HG03354 (cell line): Measurements from ENCODE around the gene ATAD3C.
"Not testable (repeated sequence)": the region's sequence is repeated elsewhere in the genome, so short reads cannot be mapped to it uniquely, and the experiment has no call there.

ENCODE experiments used
- ATAC-seq: cut with Tn5 transposase; IDR thresholded peaks from one replicate; pipeline ENCODE4 v1.9.1; 2021; ENCODE audit warnings: mild to moderate bottlenecking; ENCODE audit not compliant: unreplicated experiment, poor library complexity, severe bottlenecking

Gene ATAD3C

GRCh38 chr1:1439546-1440261 is 9.8 kb upstream of the ATAD3C start:
- ATAC-seq: no peak

DNA sequence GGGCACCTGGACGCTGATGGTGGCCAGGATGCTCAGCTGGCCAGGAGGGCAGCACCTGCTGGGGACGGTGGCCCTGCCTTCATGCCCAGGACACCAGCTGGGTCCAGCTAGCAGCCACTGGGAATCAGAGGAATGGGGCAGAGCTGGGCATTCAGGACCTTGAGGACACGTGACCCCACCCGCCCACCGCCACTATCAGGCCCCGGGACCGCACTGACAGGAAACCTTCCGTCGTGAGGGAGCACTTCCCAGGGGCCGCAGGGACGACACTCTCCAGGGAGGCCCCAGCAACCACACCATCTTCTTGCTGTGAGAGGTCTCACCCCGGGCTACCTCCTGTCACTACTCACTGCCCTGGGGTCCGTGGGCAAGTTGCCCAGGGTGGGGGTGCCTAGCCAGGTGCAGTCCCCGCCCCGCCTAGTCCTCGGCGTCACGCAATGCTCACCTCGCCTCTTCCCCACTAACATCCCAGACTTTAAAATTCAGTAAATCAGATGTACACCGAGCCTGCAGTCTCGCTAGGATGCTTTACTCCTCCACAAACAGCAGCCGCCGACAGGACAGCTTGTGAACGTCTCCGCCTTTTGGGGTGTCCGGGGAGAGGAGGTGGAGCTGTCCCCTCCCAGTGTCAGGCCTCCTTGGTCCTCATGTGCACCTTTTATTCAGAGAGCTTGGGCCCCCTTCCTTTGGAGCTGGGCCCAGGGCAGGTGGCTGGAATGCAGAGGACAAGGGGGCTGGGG is 9.1 kb upstream of the ATAD3C start:
- ATAC-seq: no peak

DNA sequence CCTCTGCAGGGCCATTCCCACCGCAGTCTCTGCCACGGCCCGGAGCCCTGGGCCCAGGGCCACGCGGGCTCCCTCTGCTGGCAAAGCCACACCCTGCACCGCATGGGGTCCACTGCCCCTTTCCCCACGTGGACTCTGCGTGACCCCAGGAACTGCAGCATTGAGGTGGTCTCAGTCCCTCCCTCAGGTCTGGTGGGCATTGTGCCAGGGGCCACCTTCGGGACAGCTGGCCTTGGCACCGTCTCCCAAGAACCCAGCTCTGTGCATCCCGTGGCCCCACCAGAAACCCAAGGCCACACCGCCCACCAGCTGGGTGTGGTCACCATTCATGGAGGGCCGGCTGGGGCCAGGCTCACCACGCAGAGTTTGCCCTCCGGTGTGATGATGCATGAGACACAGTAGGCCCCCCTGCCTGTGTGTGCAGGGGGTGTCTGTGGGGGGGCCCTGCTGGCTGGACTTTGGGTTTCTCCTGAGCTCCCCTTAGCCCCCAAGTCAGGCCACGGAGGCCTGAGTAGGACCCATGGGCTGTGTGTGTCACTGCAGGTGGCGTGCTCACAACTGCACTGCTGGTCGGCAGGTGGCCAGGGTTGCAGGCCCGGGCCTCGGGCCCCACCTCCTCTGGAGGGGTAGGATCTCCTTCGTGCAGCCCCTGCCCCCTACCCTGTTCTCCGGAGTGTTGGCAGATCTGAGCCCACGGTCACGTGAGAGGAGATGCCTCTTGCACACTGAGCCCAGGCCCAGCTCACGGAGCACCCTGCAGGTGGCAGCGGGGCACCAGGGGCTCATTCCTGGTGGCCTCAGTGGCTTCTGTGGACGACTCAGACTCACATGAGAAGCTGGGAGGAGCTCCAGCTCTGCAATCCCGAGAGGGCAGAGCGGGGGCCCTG is 8.2 kb upstream of the ATAD3C start:
- ATAC-seq: no peak

DNA sequence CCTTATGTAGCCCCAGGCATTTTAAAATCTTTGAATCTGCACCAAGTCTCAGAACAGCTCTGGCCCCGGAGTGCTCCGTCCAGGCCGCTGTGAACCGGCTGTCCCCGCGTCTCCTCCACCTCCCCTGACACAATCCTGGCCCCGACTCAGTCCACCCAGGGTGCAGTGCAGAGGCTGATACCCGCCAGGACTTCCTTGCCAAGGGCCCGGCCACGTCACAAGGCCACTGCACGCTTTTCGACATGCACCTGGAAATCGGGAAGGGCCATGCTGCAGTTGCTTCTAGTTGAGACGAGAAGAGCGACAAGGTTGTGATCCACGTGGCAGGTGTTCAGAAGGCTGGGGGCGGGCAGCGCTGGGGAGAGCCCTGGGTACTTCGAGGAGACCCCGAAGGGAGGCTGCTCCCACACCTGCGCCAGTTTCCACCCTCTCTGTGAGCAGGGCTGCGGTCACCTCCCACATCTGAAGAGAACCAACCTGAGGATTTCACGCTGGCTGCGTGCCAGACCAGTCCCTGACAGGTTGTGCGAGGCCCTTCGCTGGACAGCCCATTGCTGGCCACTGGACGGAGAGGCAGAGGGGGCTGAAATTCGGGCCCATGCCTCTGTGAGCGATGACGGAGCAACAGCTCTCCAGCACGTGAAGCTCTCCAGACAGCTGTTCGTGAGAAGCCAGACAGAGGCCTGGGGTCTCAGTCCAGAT is 7.3 kb upstream of the ATAD3C start:
- no peak for ATAC-seq

DNA sequence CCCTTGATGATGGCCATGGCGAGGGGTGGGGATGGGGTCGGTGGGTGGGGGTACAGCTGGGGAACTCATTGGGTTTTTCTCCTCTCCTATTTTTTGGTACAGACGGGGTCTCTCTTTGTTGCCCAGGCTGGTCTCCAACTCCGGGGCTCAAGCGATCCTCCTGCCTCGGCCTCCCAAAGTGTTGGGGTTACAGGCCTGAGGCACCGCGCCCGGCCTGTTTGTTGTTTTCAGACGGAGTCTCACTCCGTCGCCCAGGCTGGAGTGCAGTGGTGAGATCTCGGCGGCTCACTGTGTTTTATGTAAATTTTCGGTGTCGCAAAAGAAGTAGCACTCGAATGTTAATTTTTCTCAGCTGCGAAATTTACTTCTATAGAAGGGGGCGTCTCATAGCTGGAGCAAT is 2.9 kb upstream of the ATAD3C start:
- not testable (repeated sequence) for ATAC-seq

DNA sequence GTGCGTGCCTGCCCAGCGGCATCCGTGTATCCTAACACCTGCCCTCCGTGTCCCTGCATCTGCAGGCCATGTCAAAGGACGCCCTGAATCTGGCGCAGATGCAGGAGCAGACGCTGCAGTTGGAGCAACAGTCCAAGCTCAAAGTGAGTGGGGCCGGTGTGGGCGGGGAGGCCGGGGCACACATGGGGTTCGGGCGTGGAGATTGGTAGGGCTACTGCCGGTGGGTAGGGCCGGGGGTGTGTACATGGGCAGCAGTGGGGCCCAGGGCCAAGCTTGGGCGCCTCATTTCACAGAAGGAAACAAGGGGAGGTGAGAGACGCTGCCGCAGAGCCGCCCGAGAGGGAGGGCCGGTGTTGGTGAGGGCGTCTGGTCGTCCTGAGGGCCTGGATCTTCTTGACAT is 1.1 kb downstream of the ATAD3C start:
- not testable (repeated sequence) for ATAC-seq

DNA sequence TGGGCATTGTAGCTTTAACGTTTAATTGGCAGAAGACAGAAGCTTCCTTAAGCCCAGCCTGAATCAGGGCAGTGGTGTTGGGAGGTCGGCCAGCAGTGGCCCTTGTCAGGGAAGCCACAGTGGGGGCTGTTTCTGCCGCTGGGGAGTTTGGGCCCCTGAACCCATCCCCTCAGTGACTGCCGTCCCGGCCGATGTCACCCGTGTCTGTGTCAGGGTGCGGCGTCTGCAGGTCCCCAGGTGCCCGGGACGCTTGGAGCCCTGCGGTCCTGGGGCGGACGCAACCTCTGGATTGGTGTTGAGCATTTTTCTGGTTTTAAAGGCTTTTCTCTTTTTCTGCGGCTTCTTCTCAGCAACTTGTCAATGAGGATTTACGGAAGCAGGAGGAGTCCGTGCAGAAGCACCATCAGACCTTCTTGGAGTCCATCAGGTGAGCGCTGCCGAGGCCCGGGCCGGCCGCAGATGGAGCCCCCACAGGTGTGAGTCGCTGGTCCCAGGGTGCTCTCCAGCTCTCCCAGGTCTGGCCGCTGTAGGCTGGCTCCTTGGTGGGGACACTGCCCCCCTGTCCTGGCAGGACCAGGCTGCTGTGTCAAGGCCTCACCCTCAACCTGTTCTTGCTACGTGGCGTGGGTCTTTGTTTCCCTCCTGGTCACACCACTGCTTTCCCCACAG is 2.3 kb downstream of the ATAD3C start:
- no peak for ATAC-seq

GRCh38 chr1:1452365-1452739 is 2.9 kb downstream of the ATAD3C start:
- not testable (repeated sequence) for ATAC-seq

- ATAC-seq: no peak
These were observed 3.4 kb downstream of the ATAD3C start for GRCh38 chr1:1452882-1453281.

DNA sequence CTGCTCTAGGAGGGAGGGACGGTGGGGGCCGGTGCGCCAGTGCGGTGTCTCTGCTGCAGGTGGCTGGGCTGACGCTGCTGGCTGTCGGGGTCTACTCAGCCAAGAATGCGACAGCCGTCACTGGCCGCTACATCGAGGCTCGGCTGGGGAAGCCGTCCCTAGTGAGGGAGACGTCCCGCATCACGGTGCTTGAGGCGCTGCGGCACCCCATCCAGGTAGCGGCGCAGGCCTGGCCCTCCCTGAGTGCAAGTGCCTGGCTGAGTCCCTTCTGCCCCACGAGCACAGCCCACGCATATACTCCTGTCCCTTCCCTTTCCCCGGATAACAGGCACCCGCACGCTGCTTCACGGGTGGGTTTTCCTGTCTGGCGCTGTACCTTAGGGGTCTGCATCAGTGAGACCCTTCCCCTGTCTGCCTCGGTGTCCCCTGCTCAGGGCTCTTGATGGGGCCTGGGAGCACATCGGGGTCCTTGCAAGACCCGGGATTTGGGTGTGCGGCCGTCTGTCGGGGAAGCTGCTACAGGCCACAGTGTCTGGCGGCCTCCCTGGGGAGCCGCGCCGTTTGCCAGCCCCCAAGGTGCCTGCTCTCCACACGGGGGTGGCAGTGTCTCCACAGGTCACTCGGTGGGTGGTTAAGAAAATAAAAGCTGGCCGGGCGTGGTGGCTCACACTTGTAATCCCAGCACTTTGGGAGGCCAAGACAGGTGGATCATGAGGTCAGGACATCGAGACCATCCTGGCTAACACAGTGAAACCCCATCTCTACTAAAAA is 5.0 kb downstream of the ATAD3C start:
- ATAC-seq: not testable (repeated sequence)

GRCh38 chr1:1455366-1455884 is 5.9 kb downstream of the ATAD3C start:
- no peak for ATAC-seq

GRCh38 chr1:1455934-1456333 is 6.4 kb downstream of the ATAD3C start:
- ATAC-seq: not testable (repeated sequence)

DNA sequence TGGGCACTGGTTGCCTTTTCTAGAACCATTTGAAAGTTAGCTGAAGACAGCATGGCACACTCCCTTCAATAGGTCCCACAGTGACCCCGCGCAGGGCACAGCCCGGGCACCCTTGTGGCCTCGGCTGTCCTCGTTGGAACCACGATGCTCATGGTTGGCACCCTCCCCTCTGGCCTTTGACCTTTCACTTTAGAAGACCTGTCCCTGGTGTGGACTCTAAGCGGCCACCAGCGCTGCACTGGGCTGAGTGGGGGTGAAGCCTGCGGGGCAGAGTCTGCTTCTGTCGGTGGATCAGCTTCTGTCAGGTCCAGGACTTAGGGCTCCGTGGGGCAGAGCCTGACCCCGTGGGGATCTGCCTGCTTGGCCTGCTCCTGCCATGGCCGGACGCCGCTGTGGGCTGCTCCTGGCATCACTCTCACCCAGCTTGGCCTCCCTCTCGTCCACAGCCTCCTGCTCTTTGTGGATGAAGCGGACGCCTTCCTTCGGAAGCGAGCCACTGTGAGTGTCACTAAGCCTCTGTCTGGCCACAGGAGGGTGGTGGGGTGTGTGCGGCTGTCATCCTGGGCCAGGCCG is 7.3 kb downstream of the ATAD3C start:
- ATAC-seq: not testable (repeated sequence)

GRCh38 chr1:1459156-1459555 is 9.7 kb downstream of the ATAD3C start:
- ATAC-seq: not testable (repeated sequence)

DNA sequence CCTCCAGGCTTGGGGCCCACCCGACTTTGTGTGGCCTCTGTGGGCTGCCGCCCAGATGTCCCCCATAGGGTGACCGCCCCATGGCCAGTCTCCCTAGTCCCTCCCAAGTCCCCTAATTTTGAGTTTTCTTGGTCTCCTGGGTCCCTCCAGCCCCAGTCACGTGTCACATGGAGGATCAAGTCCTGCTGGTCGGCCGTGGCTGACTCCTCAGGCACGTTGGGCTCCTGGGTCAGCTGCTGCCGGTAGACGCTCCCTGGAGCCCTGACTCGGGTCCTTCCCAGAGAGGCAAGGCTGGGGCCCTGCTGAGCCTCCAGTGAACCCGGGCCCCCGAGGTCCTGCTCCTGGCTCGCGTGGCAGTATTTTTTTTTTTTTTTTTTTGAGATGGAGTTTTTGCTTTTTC is 10.2 kb downstream of the ATAD3C start:
- ATAC-seq: not testable (repeated sequence)

GRCh38 chr1:1460540-1461130 is 11.1 kb downstream of the ATAD3C start:
- no peak for ATAC-seq

DNA sequence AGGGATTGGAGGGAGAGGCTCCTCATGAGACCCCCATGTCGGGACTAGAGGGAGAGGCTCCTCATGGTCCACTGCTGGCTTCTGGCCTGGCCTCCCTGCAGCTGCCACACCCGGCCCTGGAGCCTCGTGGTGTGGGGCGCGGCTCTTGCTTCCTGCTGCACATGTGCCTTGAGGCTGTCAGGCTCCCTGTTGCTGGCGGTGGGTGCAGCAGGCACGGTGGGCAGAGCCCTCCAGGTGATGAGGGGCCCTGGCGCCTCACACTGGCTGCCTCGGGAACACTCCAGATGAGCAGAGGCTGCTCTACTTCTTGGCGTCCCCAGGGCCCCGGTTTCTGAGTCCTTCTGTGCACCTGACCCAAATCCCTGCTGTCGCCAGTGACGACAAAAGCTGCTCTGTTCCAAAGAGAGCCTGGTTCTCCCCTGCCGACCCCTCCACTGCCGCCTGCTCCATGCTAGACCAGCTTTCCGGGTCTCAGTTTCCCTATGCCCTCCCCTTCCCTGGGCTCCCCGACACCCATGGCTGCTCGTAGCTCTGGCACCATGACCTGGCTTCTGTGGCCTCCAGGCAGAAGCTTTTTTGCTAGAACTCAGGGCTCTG is 12.3 kb downstream of the ATAD3C start:
- no peak for ATAC-seq
